IPS-NIHi7 (cell line): ENCODE results near the gene SH2D1A.
A peak's percentile ranks its signal among the peaks of the same experiment; 100 is the strongest.

Experiments
- DNase-seq: peaks from one replicate; pipeline ENCODE4 v3.0.0; 2012; ENCODE audit warnings: mixed read lengths; ENCODE audit errors: extremely low spot score

The SH2D1A gene

GRCh38 chrX:124354648-124355047 lies 8.3 kb downstream of the SH2D1A start:
- DNase-seq: no peak

- no peak for DNase-seq
Measured at GRCh38 chrX:124358800-124359383, 12.5 kb downstream of the SH2D1A start.

- no peak for DNase-seq
Measured at GRCh38 chrX:124362072-124362471, 15.7 kb downstream of the SH2D1A start.

- DNase-seq: no peak
Measured at GRCh38 chrX:124362761-124363160, 16.4 kb downstream of the SH2D1A start.

- no peak for DNase-seq
Measured at GRCh38 chrX:124369722-124370121, 23.4 kb downstream of the SH2D1A start.

- no peak for DNase-seq
Measured at GRCh38 chrX:124373348-124373747, 27.0 kb downstream of the SH2D1A start.

GRCh38 chrX:124378643-124379042 lies 32.3 kb downstream of the SH2D1A start:
- DNase-seq: no peak

GRCh38 chrX:124383354-124383753 lies 37.0 kb downstream of the SH2D1A start:
- no peak for DNase-seq

GRCh38 chrX:124386401-124386800 lies 40.0 kb downstream of the SH2D1A start:
- no peak for DNase-seq

- peak; percentile 64 for DNase-seq
Measured at GRCh38 chrX:124388562-124388961, 42.2 kb downstream of the SH2D1A start.

GRCh38 chrX:124392794-124393193 lies 46.4 kb downstream of the SH2D1A start:
- DNase-seq: no peak

GRCh38 chrX:124393238-124393637 lies 46.9 kb downstream of the SH2D1A start:
- no peak for DNase-seq

GRCh38 chrX:124393659-124394058 lies 47.3 kb downstream of the SH2D1A start:
- no peak for DNase-seq

GRCh38 chrX:124395145-124395880 lies 49.0 kb downstream of the SH2D1A start:
- no peak for DNase-seq

- no peak for DNase-seq
Measured at GRCh38 chrX:124401696-124402095, 55.3 kb downstream of the SH2D1A start.

- DNase-seq: no peak
Measured at GRCh38 chrX:124405868-124406267, 59.5 kb downstream of the SH2D1A start.

- peak; percentile 84 for DNase-seq
Measured at GRCh38 chrX:124406294-124407014, 60.1 kb downstream of the SH2D1A start.

- no peak for DNase-seq
Measured at GRCh38 chrX:124407226-124407625, 60.9 kb downstream of the SH2D1A start.

- peak; percentile 33 for DNase-seq
Measured at GRCh38 chrX:124408380-124408779, 62.0 kb downstream of the SH2D1A start.

- no peak for DNase-seq
Measured at GRCh38 chrX:124413244-124413643, 66.9 kb downstream of the SH2D1A start.

GRCh38 chrX:124414281-124414680 lies 67.9 kb downstream of the SH2D1A start:
- DNase-seq: no peak

- DNase-seq: no peak
Measured at GRCh38 chrX:124415115-124415800, 68.9 kb downstream of the SH2D1A start.
